ENCODE results near the gene ARSG. TPM values are rescaled to one million over a fixed set of nuclear protein-coding genes. Genes with fewer than 3 reads are reported as not detected.

ARSG gene
- total and polyA plus RNA-seq, 2 donors (not counting 1 experiment from before 2014, with no cell fraction given) = 5.5 to 18.4 TPM

DNA sequence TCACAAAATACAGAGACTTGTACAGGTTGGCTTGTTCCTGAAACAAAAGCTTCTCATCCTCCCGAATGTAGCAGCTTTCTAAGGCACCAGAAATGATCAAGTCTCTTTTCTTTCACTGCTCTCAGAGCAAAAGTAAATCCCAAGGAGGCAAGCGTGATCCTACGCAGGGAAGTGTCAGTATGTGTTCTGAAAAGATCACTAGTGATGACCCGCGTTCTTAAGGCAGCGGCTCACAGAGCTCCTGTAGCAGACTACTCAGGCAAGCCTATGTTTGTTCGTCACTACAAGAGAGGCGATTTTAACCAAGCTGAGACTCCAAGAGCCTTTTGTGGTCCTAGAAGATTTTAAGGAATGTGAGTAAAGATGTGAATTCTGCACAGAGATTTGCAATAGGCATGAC is 131.5 kb downstream of the ARSG start:
- TF ChIP-seq EZH2 (IDR thresholded peaks at IDR 0.05; ENCODE audit: borderline replicate concordance, insufficient read depth, low read depth, low read length, poor library complexity, severe bottlenecking) = no peak
- TF ChIP-seq, protein P1, sequence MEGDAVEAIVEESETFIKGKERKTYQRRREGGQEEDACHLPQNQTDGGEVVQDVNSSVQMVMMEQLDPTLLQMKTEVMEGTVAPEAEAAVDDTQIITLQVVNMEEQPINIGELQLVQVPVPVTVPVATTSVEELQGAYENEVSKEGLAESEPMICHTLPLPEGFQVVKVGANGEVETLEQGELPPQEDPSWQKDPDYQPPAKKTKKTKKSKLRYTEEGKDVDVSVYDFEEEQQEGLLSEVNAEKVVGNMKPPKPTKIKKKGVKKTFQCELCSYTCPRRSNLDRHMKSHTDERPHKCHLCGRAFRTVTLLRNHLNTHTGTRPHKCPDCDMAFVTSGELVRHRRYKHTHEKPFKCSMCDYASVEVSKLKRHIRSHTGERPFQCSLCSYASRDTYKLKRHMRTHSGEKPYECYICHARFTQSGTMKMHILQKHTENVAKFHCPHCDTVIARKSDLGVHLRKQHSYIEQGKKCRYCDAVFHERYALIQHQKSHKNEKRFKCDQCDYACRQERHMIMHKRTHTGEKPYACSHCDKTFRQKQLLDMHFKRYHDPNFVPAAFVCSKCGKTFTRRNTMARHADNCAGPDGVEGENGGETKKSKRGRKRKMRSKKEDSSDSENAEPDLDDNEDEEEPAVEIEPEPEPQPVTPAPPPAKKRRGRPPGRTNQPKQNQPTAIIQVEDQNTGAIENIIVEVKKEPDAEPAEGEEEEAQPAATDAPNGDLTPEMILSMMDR (IDR thresholded peaks at IDR 0.05) = no peak
- ATAC-seq (ENCODE audit: low read depth) = no peak
- no peak overlapping the region for H3K27ac ChIP-seq (ENCODE audit: low read length in 2 of 2)
- Mint-ChIP-seq H3K4me3 (no peak overlapping the region), H3K4me1 (no peaks in the 10 kb centered on the region), H3K9me3 (ENCODE audit: insufficient read depth) (no peaks in the 10 kb centered on the region), H3K27me3 (no peaks in the 10 kb centered on the region), H3K27ac (no peak overlapping the region)
- POLR2A ChIA-PET = interaction anchor here (0.7 kb wide), 1 partner anchor 239 kb away, joined by 9 read pairs; no protein-coding TSS in a partner anchor
- no peak overlapping the region for H3K4me2 ChIP-seq (replicated peaks; ENCODE audit: low read depth, low read length, poor library complexity, severe bottlenecking)
- H3K36me3 ChIP-seq (replicated peaks in 1 of 2; ENCODE audit: control extremely low read depth in 1 of 2, control insufficient read depth in 1 of 2, extremely low read depth in 1 of 2, insufficient read depth in 2 of 2, low read length in 1 of 2) = no peaks in the 10 kb centered on the region
- H3K79me2 ChIP-seq (ENCODE audit: control insufficient read depth, insufficient read depth, low read length) = no peaks in the 10 kb centered on the region
- no peaks in the 10 kb centered on the region for H3K9me3 ChIP-seq (ENCODE audit: control extremely low read depth in 1 of 3, control insufficient read depth in 2 of 3, insufficient read depth in 1 of 3, low read length in 2 of 3)
- no peak overlapping the region for H3K4me3 ChIP-seq (ENCODE audit: control extremely low read depth in 1 of 5, extremely low read depth in 1 of 5, insufficient read depth in 1 of 5, low read depth in 2 of 5, low read length in 4 of 5)
- CTCF ChIA-PET = interaction anchor here (0.7 to 1.1 kb wide), 2 partner anchors 9 to 24 kb away, joined by 3 read pairs; no protein-coding TSS in a partner anchor
- no peak for DNase-seq
- no peaks in the 10 kb centered on the region for H3K27me3 ChIP-seq (replicated peaks in 1 of 4; ENCODE audit: control extremely low read depth in 1 of 4, control insufficient read depth in 3 of 4, insufficient read depth in 4 of 4, low read length in 3 of 4)
- H3K9ac ChIP-seq (ENCODE audit: low read length) = no peak overlapping the region
- 98% methylated on average over 5 of the region's 8 CpGs for WGBS (ENCODE audit: insufficient coverage)
- intact Hi-C loops (cut with micrococcal nuclease) = no loop called here
- no peaks in the 10 kb centered on the region for H3K4me1 ChIP-seq (ENCODE audit: control insufficient read depth in 2 of 2, insufficient read depth in 2 of 2, low read length in 2 of 2)
- H2AFZ ChIP-seq (ENCODE audit: insufficient read depth, low read depth, low read length, poor library complexity, severe bottlenecking) = no peak overlapping the region
- H4K20me1 ChIP-seq (ENCODE audit: control insufficient read depth, insufficient read depth, low read length, poor library complexity, severe bottlenecking) = no peaks in the 10 kb centered on the region

DNA sequence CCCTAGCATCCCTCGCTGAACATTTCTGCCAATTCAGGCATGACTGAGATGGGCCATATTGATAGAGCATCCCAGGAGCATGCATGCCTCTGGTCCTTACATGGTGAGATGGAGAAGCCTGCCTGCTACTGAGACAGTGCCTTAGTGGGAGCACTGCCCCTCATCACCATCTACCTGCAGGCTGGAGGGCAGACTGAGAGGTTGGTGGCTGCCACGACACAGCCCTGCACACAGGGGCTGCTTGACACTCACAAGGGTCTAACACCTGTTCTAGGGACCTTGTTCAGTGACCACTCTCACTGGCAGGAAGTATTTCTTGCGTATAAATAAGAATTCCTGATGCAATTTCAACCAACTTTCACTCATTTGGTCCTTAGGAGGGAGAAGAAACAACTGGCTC is 132.0 kb downstream of the ARSG start:
- POLR2A ChIA-PET = interaction anchor here (0.7 kb wide), 1 partner anchor 240 kb away, joined by 9 read pairs; no protein-coding TSS in a partner anchor
- H3K27ac ChIP-seq (ENCODE audit: low read length in 2 of 2) = no peak overlapping the region
- no peaks in the 10 kb centered on the region for H3K9me3 ChIP-seq (ENCODE audit: control extremely low read depth in 1 of 3, control insufficient read depth in 2 of 3, insufficient read depth in 1 of 3, low read length in 2 of 3)
- H3K9me3 Mint-ChIP-seq (ENCODE audit: insufficient read depth) = no peaks in the 10 kb centered on the region
- H4K20me1 ChIP-seq (ENCODE audit: control insufficient read depth, insufficient read depth, low read length, poor library complexity, severe bottlenecking) = no peaks in the 10 kb centered on the region
- H3K27ac Mint-ChIP-seq = no peak overlapping the region
- ATAC-seq (ENCODE audit: low read depth) = no peak
- H3K4me1 ChIP-seq (ENCODE audit: control insufficient read depth in 2 of 2, insufficient read depth in 2 of 2, low read length in 2 of 2) = no peaks in the 10 kb centered on the region
- DNase-seq = no peak
- H3K4me2 ChIP-seq (replicated peaks; ENCODE audit: low read depth, low read length, poor library complexity, severe bottlenecking) = no peak overlapping the region
- H3K27me3 ChIP-seq (replicated peaks in 1 of 4; ENCODE audit: control extremely low read depth in 1 of 4, control insufficient read depth in 3 of 4, insufficient read depth in 4 of 4, low read length in 3 of 4) = no peaks in the 10 kb centered on the region
- no peaks in the 10 kb centered on the region for H3K4me1 Mint-ChIP-seq
- H3K4me3 Mint-ChIP-seq = no peak overlapping the region
- no peak overlapping the region for H3K4me3 ChIP-seq (ENCODE audit: control extremely low read depth in 1 of 5, extremely low read depth in 1 of 5, insufficient read depth in 1 of 5, low read depth in 2 of 5, low read length in 4 of 5)
- no peaks in the 10 kb centered on the region for H3K79me2 ChIP-seq (ENCODE audit: control insufficient read depth, insufficient read depth, low read length)
- TF ChIP-seq, protein P1 (IDR thresholded peaks at IDR 0.05) = no peak
- TF ChIP-seq EZH2 (IDR thresholded peaks at IDR 0.05; ENCODE audit: borderline replicate concordance, insufficient read depth, low read depth, low read length, poor library complexity, severe bottlenecking) = no peak
- intact Hi-C loops (cut with micrococcal nuclease) = no loop called here
- no peak overlapping the region for H2AFZ ChIP-seq (ENCODE audit: insufficient read depth, low read depth, low read length, poor library complexity, severe bottlenecking)
- H3K36me3 ChIP-seq (replicated peaks in 1 of 2; ENCODE audit: control extremely low read depth in 1 of 2, control insufficient read depth in 1 of 2, extremely low read depth in 1 of 2, insufficient read depth in 2 of 2, low read length in 1 of 2) = no peaks in the 10 kb centered on the region
- H3K9ac ChIP-seq (ENCODE audit: low read length) = no peak overlapping the region
- CTCF ChIA-PET = interaction anchor here (0.7 to 1.1 kb wide), 2 partner anchors 9 to 25 kb away, joined by 3 read pairs; no protein-coding TSS in a partner anchor
- WGBS (ENCODE audit: insufficient coverage) = 96% methylated on average over 3 of the region's 3 CpGs
- H3K27me3 Mint-ChIP-seq = no peaks in the 10 kb centered on the region

Measured in B cell (primary cell).